ACHN (cell line): ENCODE measurements around the gene DLD.
A peak's percentile ranks its signal among the peaks of the same experiment; 100 is the strongest.
"Not testable (repeated sequence)": the region's sequence is repeated elsewhere in the genome, so short reads cannot be mapped to it uniquely, and the experiment has no call there.

Experiments used
- DNase-seq: peaks from one replicate; pipeline ENCODE4 v3.0.0-alpha.2; 2015
- in situ Hi-C: cut with HindIII; loops from 2 replicates; pipeline ENCODE4 v1.10.0; 2017; ENCODE audit warnings: low sequenced_read_pairs, low pct_ligation_motif_present, low pct_unique_long_range_greater_than_20kb

The DLD gene

GRCh38 chr7:107867858-107868466 is 23.0 kb upstream of the DLD start:
- in situ Hi-C loops, result loop anchor here (25.0 kb wide), 1 partner anchor 106 kb away; no protein-coding TSS in a partner anchor
- no peak for DNase-seq

- in situ Hi-C loops, result loop anchor here (25.0 kb wide), 1 partner anchor 108 kb away; no protein-coding TSS in a partner anchor
- DNase-seq, result no peak
These were observed 20.5 kb upstream of the DLD start for GRCh38 chr7:107870427-107871000.

- no peak for DNase-seq
- in situ Hi-C loops, result loop anchor here (25.0 kb wide), 1 partner anchor 112 kb away; no protein-coding TSS in a partner anchor
These were observed 16.9 kb upstream of the DLD start for GRCh38 chr7:107874111-107874510.

GRCh38 chr7:107874605-107875446 is 16.2 kb upstream of the DLD start:
- in situ Hi-C loops, result loop anchor here (25.0 kb wide), 1 partner anchor 113 kb away; no protein-coding TSS in a partner anchor
- peak; percentile 72 for DNase-seq

GRCh38 chr7:107876916-107877315 is 14.1 kb upstream of the DLD start:
- in situ Hi-C loops, result no loop called here

GRCh38 chr7:107877731-107878382 is 13.1 kb upstream of the DLD start:
- in situ Hi-C loops, result no loop called here
- no peak for DNase-seq

More at GRCh38 chr7:107876916-107877315, 14.1 kb upstream of the DLD start:
- DNase-seq, result no peak

- in situ Hi-C loops, result no loop called here
These were observed 12.3 kb upstream of the DLD start for GRCh38 chr7:107878636-107879035.

GRCh38 chr7:107879400-107880035 is 11.5 kb upstream of the DLD start:
- DNase-seq, result peak; percentile 79
- in situ Hi-C loops, result no loop called here

More at GRCh38 chr7:107878636-107879035, 12.3 kb upstream of the DLD start:
- no peak for DNase-seq

GRCh38 chr7:107882766-107883165 is 8.2 kb upstream of the DLD start:
- in situ Hi-C loops, result no loop called here
- DNase-seq, result peak; percentile 30

- DNase-seq, result no peak
- in situ Hi-C loops, result no loop called here
These were observed 6.7 kb upstream of the DLD start for GRCh38 chr7:107884066-107884818.

GRCh38 chr7:107887827-107888226 is 3.2 kb upstream of the DLD start:
- in situ Hi-C loops, DNase-seq: not testable (repeated sequence)

GRCh38 chr7:107889992-107890391 is 991 bp upstream of the DLD start:
- in situ Hi-C loops, result no loop called here

GRCh38 chr7:107890493-107890961 is 456 bp upstream of the DLD start:
- DNase-seq, result no peak
- in situ Hi-C loops, result no loop called here

More at GRCh38 chr7:107889992-107890391, 991 bp upstream of the DLD start:
- DNase-seq, result no peak

GRCh38 chr7:107891636-107892366 is 818 bp downstream of the DLD start:
- in situ Hi-C loops, result no loop called here
- peak; percentile 53 for DNase-seq

- DNase-seq, in situ Hi-C loops: not testable (repeated sequence)
These were observed 1.4 kb downstream of the DLD start for GRCh38 chr7:107892367-107892741.

- no peak for DNase-seq
- in situ Hi-C loops, result no loop called here
These were observed 8.1 kb downstream of the DLD start for GRCh38 chr7:107898997-107899594.
